Adrenal gland (tissue), 5 donors: ENCODE data around the gene PDE3A.

Experiments
- POLR2A ChIP-seq, 2 donors: fragments of 450-650 bp; IDR thresholded peaks; one replicate each; pipeline ENCODE4 v1.6.1; 2017; ENCODE audit warnings: antibody characterized with exemption in 2 of 2, mild to moderate bottlenecking in 2 of 2, moderate library complexity in 1 of 2
- TF ChIP-seq, protein P1 (sequence below), 6 experiments: fragments of 450-650 bp in 4 of 6; fragments of 200-600 bp in 2 of 6; sonication (generic) in 1 of 6; IDR thresholded peaks; 1 replicate in 5 of 6; 2 replicates in 1 of 6; pipeline versions ENCODE4 v1.5.1 to v1.8.0; 2016 to 2021; ENCODE audit warnings: antibody characterized with exemption in 6 of 6, mild to moderate bottlenecking in 2 of 6, moderate library complexity in 1 of 6
- donor health status: DM: no; HTN: no; CAD: no.

DNA sequence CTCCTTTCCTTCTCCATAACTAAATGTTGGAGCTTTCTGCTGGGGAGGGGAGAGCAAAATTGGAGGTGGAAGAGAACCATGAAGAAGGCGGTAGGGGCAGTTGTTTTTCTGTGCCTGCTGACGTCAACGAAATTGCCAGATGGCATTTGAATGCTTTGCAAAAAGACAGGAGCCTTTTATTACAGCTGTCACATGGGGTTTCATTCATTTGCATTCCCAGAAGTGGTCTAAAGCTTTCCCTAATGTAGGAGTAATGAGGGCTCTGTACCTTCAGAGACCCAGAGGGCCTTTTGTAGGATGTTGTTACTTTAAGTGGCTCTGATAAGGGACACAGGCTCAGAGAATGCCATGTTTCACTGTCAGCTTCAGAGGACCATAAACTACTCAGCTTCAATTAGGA lies 219.7 kb downstream of the PDE3A start:
- TF ChIP-seq, protein P1, sequence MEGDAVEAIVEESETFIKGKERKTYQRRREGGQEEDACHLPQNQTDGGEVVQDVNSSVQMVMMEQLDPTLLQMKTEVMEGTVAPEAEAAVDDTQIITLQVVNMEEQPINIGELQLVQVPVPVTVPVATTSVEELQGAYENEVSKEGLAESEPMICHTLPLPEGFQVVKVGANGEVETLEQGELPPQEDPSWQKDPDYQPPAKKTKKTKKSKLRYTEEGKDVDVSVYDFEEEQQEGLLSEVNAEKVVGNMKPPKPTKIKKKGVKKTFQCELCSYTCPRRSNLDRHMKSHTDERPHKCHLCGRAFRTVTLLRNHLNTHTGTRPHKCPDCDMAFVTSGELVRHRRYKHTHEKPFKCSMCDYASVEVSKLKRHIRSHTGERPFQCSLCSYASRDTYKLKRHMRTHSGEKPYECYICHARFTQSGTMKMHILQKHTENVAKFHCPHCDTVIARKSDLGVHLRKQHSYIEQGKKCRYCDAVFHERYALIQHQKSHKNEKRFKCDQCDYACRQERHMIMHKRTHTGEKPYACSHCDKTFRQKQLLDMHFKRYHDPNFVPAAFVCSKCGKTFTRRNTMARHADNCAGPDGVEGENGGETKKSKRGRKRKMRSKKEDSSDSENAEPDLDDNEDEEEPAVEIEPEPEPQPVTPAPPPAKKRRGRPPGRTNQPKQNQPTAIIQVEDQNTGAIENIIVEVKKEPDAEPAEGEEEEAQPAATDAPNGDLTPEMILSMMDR (IDR thresholded peaks at IDR 0.05) = no peak
- TF ChIP-seq POLR2A (IDR thresholded peaks at IDR 0.05) = no peak
